Activated CD4-positive, alpha-beta T cell treated with anti-CD3 and anti-CD28 coated beads for 4 hours (primary cell): ENCODE measurements around the gene ZNF22.

Experiments
- DNase-seq, 2 donors: peaks; one replicate each; pipeline ENCODE4 v3.0.0-alpha.2; 2020

Gene ZNF22

DNA sequence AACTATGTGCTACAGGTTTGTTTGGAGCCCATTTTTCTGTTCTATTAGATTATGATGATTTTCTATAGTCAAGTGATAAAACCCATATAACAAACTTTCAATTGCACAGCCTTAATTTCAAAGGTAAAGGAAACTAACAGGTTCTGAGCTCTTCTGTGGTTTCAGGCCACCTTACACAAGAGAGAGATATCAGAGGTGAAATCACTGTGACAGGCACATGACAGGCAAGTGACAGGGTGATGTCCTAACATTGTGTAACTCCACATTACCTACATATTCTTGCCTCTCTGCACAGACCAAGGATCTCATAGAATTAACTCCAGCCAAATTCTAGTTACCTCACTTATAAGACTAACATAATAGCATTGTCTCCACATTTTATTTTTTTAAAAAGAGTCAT lies 35.0 kb downstream of the ZNF22 start:
- DNase-seq = no peak

- DNase-seq = no peak
These were observed 40.3 kb downstream of the ZNF22 start for GRCh38 chr10:45040921-45041542.

DNA sequence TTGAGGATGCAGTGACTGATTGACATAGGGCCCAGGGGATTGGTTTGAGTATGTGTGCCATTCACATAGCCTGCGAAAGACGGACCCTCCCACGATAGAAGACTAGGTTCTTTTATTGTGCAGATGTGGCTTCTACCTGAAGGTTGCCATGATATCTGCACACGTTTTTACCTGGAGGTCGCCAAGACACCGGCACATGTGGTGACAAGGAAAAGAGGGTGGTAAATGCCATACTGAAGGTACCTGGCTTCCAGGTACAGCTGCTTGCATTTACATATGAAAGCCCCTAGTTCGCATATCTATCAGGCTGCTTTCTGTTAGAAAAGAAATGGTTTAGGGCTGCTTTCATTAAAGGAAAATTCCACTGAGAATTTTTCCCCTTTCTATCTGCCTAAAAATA lies 43.6 kb downstream of the ZNF22 start:
- no peak for DNase-seq

DNA sequence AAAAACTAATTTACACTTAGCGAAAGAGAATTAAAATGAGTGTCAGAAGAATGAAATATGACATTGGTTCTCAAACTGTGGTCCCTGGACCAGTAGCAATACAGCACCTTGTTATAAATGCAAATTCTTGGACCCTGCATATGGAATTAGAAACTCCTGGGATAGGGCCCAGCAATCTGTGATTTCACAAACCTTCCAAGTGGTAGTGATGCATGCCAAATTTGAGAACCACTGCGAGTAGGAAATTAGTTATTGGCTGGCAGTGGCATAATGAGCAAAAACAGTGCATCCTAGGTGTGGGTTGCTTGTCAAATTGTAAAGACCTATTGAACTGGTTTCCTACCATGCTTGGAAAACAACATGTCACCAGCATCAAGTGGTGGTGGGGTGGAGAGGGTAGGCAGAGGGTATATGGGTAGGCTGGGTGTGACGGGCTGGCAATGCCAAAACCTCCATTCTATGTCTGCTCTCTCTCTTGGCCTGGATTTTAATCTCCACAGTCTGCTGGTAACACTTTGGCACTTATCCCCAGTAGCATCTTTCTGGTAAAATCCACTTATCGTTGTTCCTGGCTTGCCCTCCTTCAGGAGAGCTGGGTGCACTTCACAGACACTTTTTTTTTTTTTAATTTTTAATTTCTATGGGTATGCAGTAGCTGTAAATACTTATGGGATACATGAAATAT lies 50.0 kb downstream of the ZNF22 start:
- DNase-seq = no peak

- no peak for DNase-seq
These were observed 52.0 kb downstream of the ZNF22 start for GRCh38 chr10:45052700-45053099.

GRCh38 chr10:45053569-45054100 lies 52.9 kb downstream of the ZNF22 start:
- DNase-seq = no peak
